ENCODE results near the gene CBX6. TPM values are rescaled to one million over a fixed set of nuclear protein-coding genes. Genes with fewer than 3 reads are reported as not detected.

Gene CBX6
- total RNA-seq, 1 experiment from 2014 or later, result 98.4 TPM

DNA sequence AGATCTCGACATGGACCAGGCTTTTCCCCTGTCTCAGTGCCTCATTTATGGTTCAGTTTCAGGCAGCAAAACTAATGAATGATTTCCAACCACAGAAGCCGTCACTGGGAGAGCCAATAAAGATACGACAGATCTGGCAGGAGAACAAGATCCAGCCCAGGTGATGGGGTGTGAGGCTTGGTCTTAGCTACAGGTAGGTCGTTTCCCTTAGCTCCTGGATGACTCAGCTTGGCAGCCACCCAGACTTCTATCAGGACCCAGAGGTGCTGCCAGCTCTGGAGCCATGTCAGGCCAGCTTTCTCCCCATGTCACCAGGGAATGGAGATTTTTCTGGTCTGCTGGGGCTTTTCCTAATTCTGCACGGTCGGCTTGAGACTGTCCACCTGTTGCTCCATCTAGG is 49.1 kb upstream of the CBX6 start:
- no peak overlapping the region for H3K27ac ChIP-seq (ENCODE audit: low read length)
- no peak for DNase-seq (ENCODE audit: low read depth, low spot score)
- in situ Hi-C loops (cut with HindIII; ENCODE audit: low pct_unique_long_range_greater_than_20kb, low sequenced_read_pairs) (no loop called here), intact Hi-C loops (cut with micrococcal nuclease; ENCODE audit: unreplicated experiment) (loop anchor here (10.0 kb wide), 1 partner anchor 46 kb away; the partner anchor contains the start of gene CBX6)
- POLR2A ChIA-PET, result no interaction called here
- no peaks in the 10 kb centered on the region for H3K27me3 ChIP-seq (ENCODE audit: control insufficient read depth, insufficient read depth, low read length)
- no peak for ATAC-seq
- no peak for TF ChIP-seq POLR2AphosphoS5 (IDR thresholded peaks at IDR 0.05; ENCODE audit: low read depth, low read length)
- no peak for TF ChIP-seq SIN3A (IDR thresholded peaks at IDR 0.05; ENCODE audit: borderline replicate concordance, insufficient read depth, low read depth, low read length)
- H3K9me3 ChIP-seq (ENCODE audit: control insufficient read depth, insufficient read depth, low read depth, low read length), result no peaks in the 10 kb centered on the region
- CTCF ChIA-PET, result no interaction called here
- H3K36me3 ChIP-seq (ENCODE audit: control insufficient read depth, insufficient read depth, low read length), result no peaks in the 10 kb centered on the region
- H3K4me1 ChIP-seq (ENCODE audit: control insufficient read depth, insufficient read depth, low read length), result peaks cover 20% of the 10 kb centered on the region
- no TSS peak for BruUV-seq (replicated peaks)
- H3K4me3 ChIP-seq (ENCODE audit: low read depth in 2 of 2, low read length in 2 of 2), result no peak overlapping the region

DNA sequence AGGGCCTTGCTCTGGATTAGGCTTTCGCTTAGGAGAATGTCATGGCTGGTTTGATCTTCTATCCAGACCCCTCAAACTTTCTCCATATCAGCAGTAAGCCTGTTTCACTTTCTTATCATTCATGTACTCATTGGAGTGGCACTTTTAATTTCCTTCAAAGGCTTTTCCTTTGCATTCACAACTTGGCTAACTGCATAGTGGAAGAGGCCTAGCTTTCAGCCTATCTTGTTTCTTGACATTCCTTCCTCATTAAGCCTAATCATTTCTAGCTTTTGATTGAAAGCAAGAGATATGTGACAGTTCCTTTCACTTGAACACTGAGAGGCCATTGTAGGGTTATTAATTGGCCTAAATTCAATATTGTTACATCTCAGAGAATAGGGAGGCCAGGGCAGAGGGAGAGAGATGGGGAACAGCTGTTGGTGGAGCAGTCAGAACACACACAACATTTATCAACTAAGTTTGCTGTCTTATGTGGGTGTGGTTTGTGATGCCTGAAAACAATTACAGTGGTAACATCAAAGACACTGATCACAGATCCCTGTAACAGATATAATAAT is 47.7 kb upstream of the CBX6 start:
- no TSS peak for BruUV-seq (replicated peaks)
- H3K9me3 ChIP-seq (ENCODE audit: control insufficient read depth, insufficient read depth, low read depth, low read length), result no peaks in the 10 kb centered on the region
- ATAC-seq (no peak), DNase-seq (ENCODE audit: low read depth, low spot score) (no peak)
- H3K4me3 ChIP-seq (ENCODE audit: low read depth in 2 of 2, low read length in 2 of 2), result no peak overlapping the region
- intact Hi-C loops (cut with micrococcal nuclease; ENCODE audit: unreplicated experiment), result loop anchor here (10.0 kb wide), 1 partner anchor 45 kb away; the partner anchor contains the start of gene CBX6
- in situ Hi-C loops (cut with HindIII; ENCODE audit: low pct_unique_long_range_greater_than_20kb, low sequenced_read_pairs), result no loop called here
- POLR2A ChIA-PET, result no interaction called here
- H3K27ac ChIP-seq (ENCODE audit: low read length), result no peak overlapping the region
- no peaks in the 10 kb centered on the region for H3K36me3 ChIP-seq (ENCODE audit: control insufficient read depth, insufficient read depth, low read length)
- no peak for TF ChIP-seq POLR2AphosphoS5 (IDR thresholded peaks at IDR 0.05; ENCODE audit: low read depth, low read length)
- TF ChIP-seq CTCF (IDR thresholded peaks at IDR 0.05), result no peak
- TF ChIP-seq TCF7L2 (IDR thresholded peaks at IDR 0.05; ENCODE audit: low read depth, low read length), result no peak
- TF ChIP-seq SIN3A (IDR thresholded peaks at IDR 0.05; ENCODE audit: borderline replicate concordance, insufficient read depth, low read depth, low read length), result no peak
- no peak for TF ChIP-seq REST (IDR thresholded peaks at IDR 0.05; ENCODE audit: insufficient read depth in 1 of 2, low read depth in 2 of 2, low read length in 1 of 2)
- H3K27me3 ChIP-seq (ENCODE audit: control insufficient read depth, insufficient read depth, low read length), result no peaks in the 10 kb centered on the region
- CTCF ChIA-PET, result no interaction called here
- peaks cover 9% of the 10 kb centered on the region for H3K4me1 ChIP-seq (ENCODE audit: control insufficient read depth, insufficient read depth, low read length)

GRCh38 chr22:38911434-38911833 is 39.4 kb upstream of the CBX6 start:
- H3K36me3 ChIP-seq (ENCODE audit: control insufficient read depth, insufficient read depth, low read length), result no peaks in the 10 kb centered on the region
- CTCF ChIA-PET, result no interaction called here
- no peaks in the 10 kb centered on the region for H3K9me3 ChIP-seq (ENCODE audit: control insufficient read depth, insufficient read depth, low read depth, low read length)
- no peaks in the 10 kb centered on the region for H3K27me3 ChIP-seq (ENCODE audit: control insufficient read depth, insufficient read depth, low read length)
- no peaks in the 10 kb centered on the region for H3K4me1 ChIP-seq (ENCODE audit: control insufficient read depth, insufficient read depth, low read length)
- TF ChIP-seq REST (IDR thresholded peaks at IDR 0.05; ENCODE audit: insufficient read depth in 1 of 2, low read depth in 2 of 2, low read length in 1 of 2), result no peak
- TF ChIP-seq TCF7L2 (IDR thresholded peaks at IDR 0.05; ENCODE audit: low read depth, low read length), result no peak
- TF ChIP-seq POLR2AphosphoS5 (IDR thresholded peaks at IDR 0.05; ENCODE audit: low read depth, low read length), result no peak
- no peak for TF ChIP-seq SIN3A (IDR thresholded peaks at IDR 0.05; ENCODE audit: borderline replicate concordance, insufficient read depth, low read depth, low read length)
- TF ChIP-seq CTCF (IDR thresholded peaks at IDR 0.05), result no peak
- no peak overlapping the region for H3K4me3 ChIP-seq (ENCODE audit: low read depth in 2 of 2, low read length in 2 of 2)
- POLR2A ChIA-PET, result no interaction called here
- no peak overlapping the region for H3K27ac ChIP-seq (ENCODE audit: low read length)
- BruUV-seq (replicated peaks), result no TSS peak
- in situ Hi-C loops (cut with HindIII; ENCODE audit: low pct_unique_long_range_greater_than_20kb, low sequenced_read_pairs) (no loop called here), intact Hi-C loops (cut with micrococcal nuclease; ENCODE audit: unreplicated experiment) (no loop called here)
- DNase-seq (ENCODE audit: low read depth, low spot score) (no peak), ATAC-seq (no peak)
